SK-N-SH (cell line): ENCODE results near the gene PDHX.
A peak's percentile ranks its signal among the peaks of the same experiment; 100 is the strongest.

Experiments
- EP300 ChIP-seq, 2 experiments: IDR thresholded peaks; 2 replicates each; pipeline versions ENCODE4 v1.4.0 to v1.6.1; 2012; ENCODE audit warnings: borderline replicate concordance in 1 of 2, low read depth in 1 of 2, low read length in 1 of 2
- EZH2phosphoT487 ChIP-seq: fragments of 200-600 bp; sonication (generic); IDR thresholded peaks from 2 replicates; pipeline ENCODE4 v1.6.1; 2017; ENCODE audit warnings: low read depth, mixed run types, mild to moderate bottlenecking, antibody characterized with exemption, moderate library complexity, borderline replicate concordance
- FOXM1 ChIP-seq: IDR thresholded peaks from 2 replicates; pipeline ENCODE4 v1.4.0; 2012; ENCODE audit warnings: low read depth, mild to moderate bottlenecking
- NFIC ChIP-seq: IDR thresholded peaks from 2 replicates; pipeline ENCODE4 v1.4.0; 2012; ENCODE audit warnings: borderline replicate concordance
- NRF1 ChIP-seq: IDR thresholded peaks from 2 replicates; pipeline ENCODE4 v1.6.1; 2012; ENCODE audit warnings: low read depth, mild to moderate bottlenecking, low read length
- TCF12 ChIP-seq: IDR thresholded peaks from 2 replicates; pipeline ENCODE4 v1.4.0; 2012
- TEAD4 ChIP-seq: IDR thresholded peaks from 2 replicates; pipeline ENCODE4 v1.4.0; 2012; ENCODE audit warnings: mild to moderate bottlenecking, borderline replicate concordance; ENCODE audit not compliant: insufficient read depth
- TF ChIP-seq, protein P1 (sequence below): fragments of 200-600 bp; sonication (generic); IDR thresholded peaks from 2 replicates; pipeline ENCODE4 v1.6.1; 2017; ENCODE audit warnings: antibody characterized with exemption, mild to moderate bottlenecking, moderate library complexity

DNA sequence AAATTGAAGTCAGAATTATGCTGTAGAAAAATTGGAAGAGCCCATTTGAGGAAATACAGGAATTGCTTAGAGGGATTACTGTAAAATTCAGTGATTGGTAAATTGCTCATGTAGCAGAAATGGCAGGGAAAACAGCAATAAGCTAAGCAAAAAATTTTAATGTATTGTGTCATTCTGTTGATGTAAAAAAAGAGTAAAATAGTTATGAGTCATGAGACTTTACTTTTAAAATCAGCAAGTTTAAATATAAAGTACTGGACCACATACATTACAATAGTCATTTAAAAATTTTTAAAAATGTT, 10.4 kb downstream of the PDHX start:
- TF ChIP-seq FOXM1 = 0 out of 2 replicates have a peak, but pooled peaks have one; percentile 43
- TF ChIP-seq EZH2phosphoT487 = no peak
- TF ChIP-seq, protein P1, sequence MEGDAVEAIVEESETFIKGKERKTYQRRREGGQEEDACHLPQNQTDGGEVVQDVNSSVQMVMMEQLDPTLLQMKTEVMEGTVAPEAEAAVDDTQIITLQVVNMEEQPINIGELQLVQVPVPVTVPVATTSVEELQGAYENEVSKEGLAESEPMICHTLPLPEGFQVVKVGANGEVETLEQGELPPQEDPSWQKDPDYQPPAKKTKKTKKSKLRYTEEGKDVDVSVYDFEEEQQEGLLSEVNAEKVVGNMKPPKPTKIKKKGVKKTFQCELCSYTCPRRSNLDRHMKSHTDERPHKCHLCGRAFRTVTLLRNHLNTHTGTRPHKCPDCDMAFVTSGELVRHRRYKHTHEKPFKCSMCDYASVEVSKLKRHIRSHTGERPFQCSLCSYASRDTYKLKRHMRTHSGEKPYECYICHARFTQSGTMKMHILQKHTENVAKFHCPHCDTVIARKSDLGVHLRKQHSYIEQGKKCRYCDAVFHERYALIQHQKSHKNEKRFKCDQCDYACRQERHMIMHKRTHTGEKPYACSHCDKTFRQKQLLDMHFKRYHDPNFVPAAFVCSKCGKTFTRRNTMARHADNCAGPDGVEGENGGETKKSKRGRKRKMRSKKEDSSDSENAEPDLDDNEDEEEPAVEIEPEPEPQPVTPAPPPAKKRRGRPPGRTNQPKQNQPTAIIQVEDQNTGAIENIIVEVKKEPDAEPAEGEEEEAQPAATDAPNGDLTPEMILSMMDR = no peak
- TF ChIP-seq NFIC = no peak; the same call in 1 of the 2 replicates
- TF ChIP-seq TEAD4 = no peak
- no peak for TF ChIP-seq NRF1
- TF ChIP-seq EP300 (IDR thresholded peaks at IDR 0.05; ENCODE audit: borderline replicate concordance in 1 of 2, low read depth in 1 of 2, low read length in 1 of 2) = peak in 1 of 2 experiments; percentile 8; a peak in 3 of 4 replicates
- TF ChIP-seq TCF12 = peak; percentile 15; the same call in 1 of the 2 replicates
